CD4-positive, alpha-beta T cell (primary cell): ENCODE results near the gene JAKMIP2. TPM values are rescaled to one million over a fixed set of nuclear protein-coding genes. Genes with fewer than 3 reads are reported as not detected.

Experiments used
- ATAC-seq: fragments of 200-7000 bp; cut with Tn5 transposase; one replicate; pipeline ENCODE4 v1.10.0; 2022; ENCODE audit warnings: mild to moderate bottlenecking; ENCODE audit not compliant: poor library complexity
- CTCF ChIA-PET: fragments of 350-600 bp; sonication (Branson Sonifier 250); formaldehyde crosslinking; loops from one replicate; lab custom pipeline; 2021; ENCODE audit warnings: antibody characterized with exemption, inconsistent platforms; lab: Charles Lee
- POLR2A ChIA-PET: fragments of 350-600 bp; sonication (Branson Sonifier 250); formaldehyde crosslinking; loops from one replicate; lab custom pipeline; 2021; ENCODE audit warnings: antibody characterized with exemption, inconsistent platforms; lab: Charles Lee
- DNase-seq, 14 experiments: peaks; one replicate each; pipeline ENCODE4 v3.0.0-alpha.2; 2013 to 2020; ENCODE audit warnings: mixed read lengths in 2 of 14
- H3K27ac ChIP-seq, 2 donors: one replicate each; pipeline versions ENCODE4 v1.5.1 to v1.7.0; 2013; ENCODE audit warnings: low read length in 2 of 2, low read depth in 1 of 2, mild to moderate bottlenecking in 1 of 2
- H3K27me3 ChIP-seq, 2 experiments: 1 replicate in 1 of 2; 2 replicates in 1 of 2; pipeline versions ENCODE4 v1.6.1 to v1.7.0; 2013; ENCODE audit warnings: low read length in 2 of 2, control low read depth in 1 of 2, mild to moderate bottlenecking in 1 of 2, moderate library complexity in 1 of 2; ENCODE audit not compliant: insufficient read depth in 2 of 2, control insufficient read depth in 1 of 2
- H3K36me3 ChIP-seq: one replicate; pipeline ENCODE4 v1.6.1; 2013; ENCODE audit warnings: low read length, control low read depth; ENCODE audit not compliant: insufficient read depth
- H3K4me1 ChIP-seq: one replicate; pipeline ENCODE4 v1.6.1; 2013; ENCODE audit warnings: low read length, control low read depth; ENCODE audit not compliant: insufficient read depth
- H3K4me3 ChIP-seq: one replicate; pipeline ENCODE4 v1.5.1; 2013; ENCODE audit warnings: mild to moderate bottlenecking, low read length, moderate library complexity
- H3K9me3 ChIP-seq, 2 experiments: 1 replicate in 1 of 2; 2 replicates in 1 of 2; pipeline versions ENCODE4 v1.6.1 to v1.7.0; 2013; ENCODE audit warnings: low read length in 2 of 2, mild to moderate bottlenecking in 2 of 2, control low read depth in 1 of 2, moderate library complexity in 1 of 2; ENCODE audit not compliant: control insufficient read depth in 1 of 2, insufficient read depth in 1 of 2
- H3K27ac Mint-ChIP-seq: one replicate; pipeline ENCODE4 v1.8.0; 2020; ENCODE audit warnings: mixed read lengths
- H3K27me3 Mint-ChIP-seq: one replicate; pipeline ENCODE4 v1.8.0; 2021; ENCODE audit warnings: mixed read lengths
- H3K36me3 Mint-ChIP-seq: one replicate; pipeline ENCODE4 v1.8.0; 2021; ENCODE audit warnings: low read depth, mixed read lengths
- H3K4me1 Mint-ChIP-seq: one replicate; pipeline ENCODE4 v1.8.0; 2021; ENCODE audit warnings: low read depth, mixed read lengths
- H3K4me3 Mint-ChIP-seq: one replicate; pipeline ENCODE4 v1.8.0; 2020; ENCODE audit warnings: mild to moderate bottlenecking, mixed read lengths
- H3K9me3 Mint-ChIP-seq: one replicate; pipeline ENCODE4 v1.8.0; 2020; ENCODE audit warnings: mixed read lengths
- intact Hi-C, 2 experiments: fragments of 100-400 bp; cut with DNase I in 1 of 2; cut with micrococcal nuclease in 1 of 2; formaldehyde crosslinking; loops; one replicate each; pipeline versions ENCODE4 v1.15.1 to v1.9.0; 2023 to 2025; cut with DNase I, micrococcal nuclease
- total RNA-seq, 174 experiments: library from RNA in 2 of 174; stranded (reverse) in 2 of 174; gene quantifications; one replicate each; pipeline ENCODE4 v1.2.3 and lab custom pipeline; 2021 to 2026
- TF ChIP-seq, protein P1 (sequence below): fragments of 200-600 bp; IDR thresholded peaks from one replicate; pipeline ENCODE4 v1.8.0; 2022; ENCODE audit warnings: antibody characterized with exemption, mild to moderate bottlenecking

JAKMIP2 gene
- total RNA-seq, 2 experiments from 2014 or later = 0.74 to 1.3 TPM

DNA sequence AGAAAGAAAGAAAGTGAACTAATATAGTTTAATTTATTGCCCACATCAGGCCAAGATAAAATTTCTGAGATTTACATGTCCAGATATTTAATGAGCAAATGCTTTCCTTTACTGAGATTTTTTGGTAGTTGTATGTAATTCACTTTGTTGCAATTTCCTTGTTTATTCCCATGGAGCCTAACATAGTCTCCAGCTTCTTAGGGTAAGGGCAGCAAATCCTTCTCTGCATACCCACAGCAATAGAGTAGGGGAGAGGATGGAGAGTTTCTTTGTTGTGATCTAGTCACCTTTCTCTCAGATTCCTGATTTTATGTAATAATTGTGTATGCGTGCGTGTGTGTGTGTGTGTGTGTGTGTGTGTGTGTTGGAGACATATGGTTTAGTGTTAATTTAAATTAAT lies 221.1 kb downstream of the JAKMIP2 start:
- ChIA-PET POLR2A (no interaction called here), CTCF (no interaction called here)
- TF ChIP-seq, protein P1, sequence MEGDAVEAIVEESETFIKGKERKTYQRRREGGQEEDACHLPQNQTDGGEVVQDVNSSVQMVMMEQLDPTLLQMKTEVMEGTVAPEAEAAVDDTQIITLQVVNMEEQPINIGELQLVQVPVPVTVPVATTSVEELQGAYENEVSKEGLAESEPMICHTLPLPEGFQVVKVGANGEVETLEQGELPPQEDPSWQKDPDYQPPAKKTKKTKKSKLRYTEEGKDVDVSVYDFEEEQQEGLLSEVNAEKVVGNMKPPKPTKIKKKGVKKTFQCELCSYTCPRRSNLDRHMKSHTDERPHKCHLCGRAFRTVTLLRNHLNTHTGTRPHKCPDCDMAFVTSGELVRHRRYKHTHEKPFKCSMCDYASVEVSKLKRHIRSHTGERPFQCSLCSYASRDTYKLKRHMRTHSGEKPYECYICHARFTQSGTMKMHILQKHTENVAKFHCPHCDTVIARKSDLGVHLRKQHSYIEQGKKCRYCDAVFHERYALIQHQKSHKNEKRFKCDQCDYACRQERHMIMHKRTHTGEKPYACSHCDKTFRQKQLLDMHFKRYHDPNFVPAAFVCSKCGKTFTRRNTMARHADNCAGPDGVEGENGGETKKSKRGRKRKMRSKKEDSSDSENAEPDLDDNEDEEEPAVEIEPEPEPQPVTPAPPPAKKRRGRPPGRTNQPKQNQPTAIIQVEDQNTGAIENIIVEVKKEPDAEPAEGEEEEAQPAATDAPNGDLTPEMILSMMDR = no peak
- no peak for DNase-seq
- Mint-ChIP-seq H3K4me1 (no peaks in the 10 kb centered on the region), H3K4me3 (no peak overlapping the region), H3K27ac (no peak overlapping the region), H3K36me3 (no peaks in the 10 kb centered on the region), H3K27me3 (peaks cover 5% of the 10 kb centered on the region), H3K9me3 (no peaks in the 10 kb centered on the region)
- Histone ChIP-seq H3K36me3 (no peaks in the 10 kb centered on the region), H3K4me1 (no peaks in the 10 kb centered on the region), H3K4me3 (no peak overlapping the region), H3K27ac (no peak overlapping the region), H3K9me3 (no peaks in the 10 kb centered on the region), H3K27me3 (no peaks in the 10 kb centered on the region)
- no peak for ATAC-seq
- intact Hi-C loops = no loop called here

DNA sequence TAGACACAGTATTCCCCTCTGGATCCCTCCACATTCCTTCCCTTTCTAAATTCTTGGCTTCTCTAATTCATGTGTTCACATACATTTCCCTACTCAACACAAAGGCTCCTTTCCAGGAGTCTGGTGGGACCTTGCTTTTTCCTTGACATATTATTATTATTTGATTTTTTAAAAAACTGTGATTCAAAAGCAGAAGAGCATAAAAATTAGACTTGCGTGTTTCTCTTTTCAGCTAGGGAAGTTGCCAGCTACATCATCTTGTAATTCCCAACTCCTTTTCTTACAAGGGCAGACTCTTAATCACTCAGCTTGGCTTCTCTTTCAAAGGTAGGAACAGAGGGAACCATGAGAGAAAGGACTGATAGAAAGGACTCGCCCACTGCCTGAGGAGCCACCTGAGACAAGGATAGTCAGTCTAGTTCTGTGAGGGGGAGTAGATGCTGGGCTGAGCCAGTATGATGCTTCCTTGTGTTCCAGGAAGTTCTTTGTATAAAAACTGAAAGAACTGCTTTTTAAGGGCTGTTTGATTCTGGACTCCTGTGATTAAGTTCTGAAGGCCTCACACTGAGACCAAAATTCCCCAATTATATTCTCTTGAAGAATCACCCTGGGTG lies 221.7 kb downstream of the JAKMIP2 start:
- Mint-ChIP-seq H3K4me1 (no peaks in the 10 kb centered on the region), H3K36me3 (no peaks in the 10 kb centered on the region), H3K27me3 (peaks cover 5% of the 10 kb centered on the region), H3K27ac (no peak overlapping the region), H3K4me3 (no peak overlapping the region), H3K9me3 (no peaks in the 10 kb centered on the region)
- H3K36me3 ChIP-seq = no peaks in the 10 kb centered on the region
- H3K9me3 ChIP-seq = no peaks in the 10 kb centered on the region
- ChIA-PET POLR2A (no interaction called here), CTCF (no interaction called here)
- no peak for DNase-seq
- H3K4me1 ChIP-seq = no peaks in the 10 kb centered on the region
- no peak overlapping the region for H3K4me3 ChIP-seq
- TF ChIP-seq, protein P1 = no peak
- intact Hi-C loops = no loop called here
- H3K27ac ChIP-seq = no peak overlapping the region
- no peak for ATAC-seq
- no peaks in the 10 kb centered on the region for H3K27me3 ChIP-seq

DNA sequence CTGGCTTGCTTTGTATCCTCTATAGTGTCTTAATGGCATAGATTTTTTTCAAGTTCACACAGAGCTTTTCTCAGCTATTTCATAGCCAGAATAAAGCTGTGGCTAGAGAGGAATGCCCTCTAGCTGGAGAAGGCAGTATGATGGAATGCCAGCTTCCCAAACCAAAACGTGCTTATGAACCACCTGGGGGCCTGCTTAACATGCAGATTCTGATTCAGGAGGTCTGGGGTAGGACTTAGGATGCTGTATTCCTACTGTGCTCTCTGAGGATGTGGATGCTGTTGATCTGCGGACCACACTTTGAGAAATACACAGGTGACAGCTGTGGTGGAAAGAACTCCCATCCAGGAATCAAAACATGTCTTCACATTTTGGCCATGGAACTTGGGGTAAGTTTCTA lies 222.8 kb downstream of the JAKMIP2 start:
- Histone ChIP-seq H3K4me1 (no peaks in the 10 kb centered on the region), H3K36me3 (no peaks in the 10 kb centered on the region), H3K9me3 (no peaks in the 10 kb centered on the region), H3K27me3 (no peaks in the 10 kb centered on the region), H3K4me3 (no peak overlapping the region), H3K27ac (no peak overlapping the region)
- intact Hi-C loops = no loop called here
- ATAC-seq (no peak), DNase-seq (no peak)
- Mint-ChIP-seq H3K27ac (no peak overlapping the region), H3K27me3 (peaks cover 5% of the 10 kb centered on the region), H3K4me3 (no peak overlapping the region), H3K9me3 (no peaks in the 10 kb centered on the region), H3K4me1 (no peaks in the 10 kb centered on the region), H3K36me3 (no peaks in the 10 kb centered on the region)
- TF ChIP-seq, protein P1 = no peak
- POLR2A ChIA-PET = no interaction called here
- CTCF ChIA-PET = no interaction called here
